ENCODE results near the gene CDKAL1. TPM values are rescaled to one million over a fixed set of nuclear protein-coding genes. Genes with fewer than 3 reads are reported as not detected.
A peak's percentile ranks its signal among the peaks of the same experiment; 100 is the strongest.

CDKAL1 gene
- total and polyA plus RNA-seq, 2 donors from 2014 or later: 4.6 to 20.2 TPM

GRCh38 chr6:20688710-20689500 is 154.6 kb downstream of the CDKAL1 start:
- no peaks in the 10 kb centered on the region for H3K9me3 ChIP-seq (ENCODE audit: control insufficient read depth in 2 of 3, insufficient read depth in 1 of 3, low read length in 3 of 3)
- peak overlapping the region in 1 of 3 donors; percentile 4 for H3K4me3 ChIP-seq (ENCODE audit: low read length in 3 of 3)
- no peak for DNase-seq
- no peaks in the 10 kb centered on the region for H3K36me3 ChIP-seq (ENCODE audit: control insufficient read depth in 2 of 3, insufficient read depth in 3 of 3, low read length in 3 of 3)
- H3K9ac ChIP-seq (ENCODE audit: low read length in 3 of 3): no peak overlapping the region
- peaks cover 0 to 4% (median 0%) of the 10 kb centered on the region in 3 donors for H3K4me1 ChIP-seq (ENCODE audit: control insufficient read depth in 2 of 3, insufficient read depth in 2 of 3, low read depth in 1 of 3, low read length in 3 of 3)
- H3K27me3 ChIP-seq (ENCODE audit: control insufficient read depth, insufficient read depth, low read length): no peaks in the 10 kb centered on the region
- no peak for FAIRE-seq
- no peak for TF ChIP-seq CTCF (IDR thresholded peaks at IDR 0.05; ENCODE audit: borderline replicate concordance, extremely low read depth, insufficient read depth)
- no peak overlapping the region for H3K27ac ChIP-seq (ENCODE audit: low read depth in 2 of 2, low read length in 2 of 2)
- intact Hi-C loops (cut with DNase I): no loop called here

GRCh38 chr6:20691185-20691584 is 156.9 kb downstream of the CDKAL1 start:
- DNase-seq: no peak
- no peaks in the 10 kb centered on the region for H3K9me3 ChIP-seq (ENCODE audit: control insufficient read depth in 2 of 3, insufficient read depth in 1 of 3, low read length in 3 of 3)
- peaks cover 0 to 4% (median 0%) of the 10 kb centered on the region in 3 donors for H3K4me1 ChIP-seq (ENCODE audit: control insufficient read depth in 2 of 3, insufficient read depth in 2 of 3, low read depth in 1 of 3, low read length in 3 of 3)
- no peak for TF ChIP-seq CTCF (IDR thresholded peaks at IDR 0.05; ENCODE audit: borderline replicate concordance, extremely low read depth, insufficient read depth)
- intact Hi-C loops (cut with DNase I): no loop called here
- no peak overlapping the region for H3K9ac ChIP-seq (ENCODE audit: low read length in 3 of 3)
- no peaks in the 10 kb centered on the region for H3K27me3 ChIP-seq (ENCODE audit: control insufficient read depth, insufficient read depth, low read length)
- FAIRE-seq: no peak
- H3K27ac ChIP-seq (ENCODE audit: low read depth in 2 of 2, low read length in 2 of 2): no peak overlapping the region
- H3K4me3 ChIP-seq (ENCODE audit: low read length in 3 of 3): no peak overlapping the region
- H3K36me3 ChIP-seq (ENCODE audit: control insufficient read depth in 2 of 3, insufficient read depth in 3 of 3, low read length in 3 of 3): no peaks in the 10 kb centered on the region

- DNase-seq (no peak), FAIRE-seq (no peak)
- Histone ChIP-seq H3K4me3 (ENCODE audit: low read length in 3 of 3) (no peak overlapping the region), H3K36me3 (ENCODE audit: control insufficient read depth in 2 of 3, insufficient read depth in 3 of 3, low read length in 3 of 3) (no peaks in the 10 kb centered on the region), H3K4me1 (ENCODE audit: control insufficient read depth in 2 of 3, insufficient read depth in 2 of 3, low read depth in 1 of 3, low read length in 3 of 3) (peaks cover 0 to 4% (median 0%) of the 10 kb centered on the region in 3 donors), H3K9ac (ENCODE audit: low read length in 3 of 3) (no peak overlapping the region), H3K9me3 (ENCODE audit: control insufficient read depth in 2 of 3, insufficient read depth in 1 of 3, low read length in 3 of 3) (no peaks in the 10 kb centered on the region), H3K27ac (ENCODE audit: low read depth in 2 of 2, low read length in 2 of 2) (no peak overlapping the region), H3K27me3 (ENCODE audit: control insufficient read depth, insufficient read depth, low read length) (no peaks in the 10 kb centered on the region)
- no peak for TF ChIP-seq CTCF (IDR thresholded peaks at IDR 0.05; ENCODE audit: borderline replicate concordance, extremely low read depth, insufficient read depth)
- intact Hi-C loops (cut with DNase I): no loop called here
Observed at GRCh38 chr6:20692023-20692422, 157.8 kb downstream of the CDKAL1 start.

Data from kidney (tissue), 14 donors.